D721Med (cell line): ENCODE data around the gene ZHX3.

ENCODE experiments used
- DNase-seq: peaks from one replicate; pipeline ENCODE4 v3.0.0; 2011; ENCODE audit warnings: low spot score; ENCODE audit not compliant: insufficient read length
- FAIRE-seq: peaks from 2 replicates; lab custom pipeline; 2011; peaks lifted over from hg19 to GRCh38; lab: Jason Lieb, UNC
- TF ChIP-seq, protein P1 (sequence below): IDR thresholded peaks from 2 replicates; pipeline ENCODE4 v1.5.1; 2012; ENCODE audit warnings: mild to moderate bottlenecking, control low read depth; ENCODE audit not compliant: insufficient read depth; ENCODE audit errors: missing control alignments

Gene ZHX3

DNA sequence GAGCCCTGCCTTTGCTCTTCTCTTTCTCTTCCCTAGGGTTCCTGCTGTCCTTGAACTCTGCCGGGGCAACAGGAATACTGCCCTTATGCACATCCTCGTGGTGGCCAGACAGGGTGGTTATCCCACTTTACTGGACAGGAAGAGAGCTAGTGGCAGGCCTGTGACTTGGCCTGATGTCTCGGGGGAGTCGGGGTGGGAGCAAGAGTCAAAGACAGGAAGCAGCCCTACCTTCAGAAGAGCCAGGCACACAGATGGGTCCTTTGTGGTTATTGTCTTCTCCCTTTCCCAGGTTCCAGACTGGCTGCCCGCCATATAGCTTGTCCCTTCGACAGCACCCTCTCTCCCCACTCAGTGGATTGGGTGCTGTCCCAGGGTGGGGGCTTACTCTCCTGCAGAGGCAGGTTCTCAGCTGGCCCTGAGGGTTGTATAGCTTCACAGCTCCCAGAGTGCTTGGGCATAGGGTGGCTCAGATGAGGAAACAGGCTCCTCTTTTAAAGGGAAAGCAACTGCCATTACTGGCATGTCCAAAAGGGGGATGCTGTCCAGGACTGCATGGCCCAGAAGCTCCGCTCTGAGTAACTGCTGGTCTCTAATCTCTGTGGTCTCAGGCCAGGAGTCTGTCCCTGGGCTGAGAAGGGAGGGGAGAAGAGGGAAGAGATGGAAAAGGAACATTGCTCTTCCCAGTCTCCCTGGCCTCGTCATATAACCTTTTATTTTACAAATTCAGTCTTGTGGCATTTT lies 162.9 kb downstream of the ZHX3 start:
- TF ChIP-seq, protein P1, sequence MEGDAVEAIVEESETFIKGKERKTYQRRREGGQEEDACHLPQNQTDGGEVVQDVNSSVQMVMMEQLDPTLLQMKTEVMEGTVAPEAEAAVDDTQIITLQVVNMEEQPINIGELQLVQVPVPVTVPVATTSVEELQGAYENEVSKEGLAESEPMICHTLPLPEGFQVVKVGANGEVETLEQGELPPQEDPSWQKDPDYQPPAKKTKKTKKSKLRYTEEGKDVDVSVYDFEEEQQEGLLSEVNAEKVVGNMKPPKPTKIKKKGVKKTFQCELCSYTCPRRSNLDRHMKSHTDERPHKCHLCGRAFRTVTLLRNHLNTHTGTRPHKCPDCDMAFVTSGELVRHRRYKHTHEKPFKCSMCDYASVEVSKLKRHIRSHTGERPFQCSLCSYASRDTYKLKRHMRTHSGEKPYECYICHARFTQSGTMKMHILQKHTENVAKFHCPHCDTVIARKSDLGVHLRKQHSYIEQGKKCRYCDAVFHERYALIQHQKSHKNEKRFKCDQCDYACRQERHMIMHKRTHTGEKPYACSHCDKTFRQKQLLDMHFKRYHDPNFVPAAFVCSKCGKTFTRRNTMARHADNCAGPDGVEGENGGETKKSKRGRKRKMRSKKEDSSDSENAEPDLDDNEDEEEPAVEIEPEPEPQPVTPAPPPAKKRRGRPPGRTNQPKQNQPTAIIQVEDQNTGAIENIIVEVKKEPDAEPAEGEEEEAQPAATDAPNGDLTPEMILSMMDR: no peak
- DNase-seq: no peak
- no peak for FAIRE-seq

GRCh38 chr20:41152108-41152757 lies 165.3 kb downstream of the ZHX3 start:
- TF ChIP-seq, protein P1: no peak
- FAIRE-seq (no peak), DNase-seq (no peak)

GRCh38 chr20:41151134-41151869 lies 166.2 kb downstream of the ZHX3 start:
- TF ChIP-seq, protein P1: no peak
- DNase-seq: no peak
- FAIRE-seq: no peak

- TF ChIP-seq, protein P1: no peak
- DNase-seq (no peak), FAIRE-seq (no peak)
These were observed 166.9 kb downstream of the ZHX3 start for GRCh38 chr20:41150664-41151063.

GRCh38 chr20:41148942-41149341 lies 168.6 kb downstream of the ZHX3 start:
- FAIRE-seq: no peak

DNA sequence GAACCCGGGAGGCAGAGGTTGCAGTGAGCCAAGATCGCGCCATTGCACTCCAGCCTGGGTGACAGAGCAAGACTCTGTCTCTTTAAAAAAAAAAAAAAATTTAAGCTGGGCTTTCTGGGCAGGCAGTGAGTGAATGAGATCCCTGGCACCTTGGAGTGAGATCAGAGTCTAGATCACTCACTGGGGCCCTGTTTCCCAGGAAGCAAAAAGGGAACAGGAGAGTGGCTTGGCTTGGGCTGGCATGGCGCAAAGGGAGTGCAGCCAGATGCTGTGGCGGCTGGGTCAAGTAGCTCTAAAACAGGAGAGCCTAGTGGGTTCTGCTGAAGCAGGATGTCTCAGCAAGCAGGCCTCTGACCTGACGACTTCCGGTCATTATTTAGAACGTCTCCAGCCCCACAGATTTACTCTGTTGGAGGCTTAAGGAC lies 169.8 kb downstream of the ZHX3 start:
- no peak for DNase-seq
- FAIRE-seq: no peak

More at GRCh38 chr20:41148942-41149341, 168.6 kb downstream of the ZHX3 start:
- DNase-seq: no peak
- TF ChIP-seq, protein P1: no peak

More for the DNA sequence above, 169.8 kb downstream of the ZHX3 start:
- TF ChIP-seq, protein P1: no peak
